GM21619 (cell line): Measurements from ENCODE around the gene MALT1.
"Not testable (repeated sequence)": the region's sequence is repeated elsewhere in the genome, so short reads cannot be mapped to it uniquely, and the experiment has no call there.

ENCODE experiments used
- ATAC-seq: cut with Tn5 transposase; IDR thresholded peaks from one replicate; pipeline ENCODE4 v1.9.1; 2021; ENCODE audit not compliant: unreplicated experiment

MALT1 gene

GRCh38 chr18:58653144-58653722 lies 18.0 kb upstream of the MALT1 start:
- ATAC-seq: not testable (repeated sequence)

- ATAC-seq: no peak
Measured at GRCh38 chr18:58653814-58654509, 17.3 kb upstream of the MALT1 start.

GRCh38 chr18:58654896-58655614 lies 16.2 kb upstream of the MALT1 start:
- no peak for ATAC-seq

- ATAC-seq: no peak
Measured at GRCh38 chr18:58657081-58657480, 14.2 kb upstream of the MALT1 start.

GRCh38 chr18:58657494-58657893 lies 13.8 kb upstream of the MALT1 start:
- no peak for ATAC-seq

GRCh38 chr18:58659691-58660090 lies 11.6 kb upstream of the MALT1 start:
- no peak for ATAC-seq

- ATAC-seq: no peak
Measured at GRCh38 chr18:58660915-58661314, 10.3 kb upstream of the MALT1 start.

- no peak for ATAC-seq
Measured at GRCh38 chr18:58661423-58661822, 9.8 kb upstream of the MALT1 start.

- ATAC-seq: no peak
Measured at GRCh38 chr18:58662118-58662517, 9.1 kb upstream of the MALT1 start.

- no peak for ATAC-seq
Measured at GRCh38 chr18:58666176-58666575, 5.1 kb upstream of the MALT1 start.

GRCh38 chr18:58668211-58668610 lies 3.1 kb upstream of the MALT1 start:
- ATAC-seq: no peak

GRCh38 chr18:58668897-58669296 lies 2.4 kb upstream of the MALT1 start:
- no peak for ATAC-seq

GRCh38 chr18:58669731-58670378 lies 1.4 kb upstream of the MALT1 start:
- no peak for ATAC-seq

- ATAC-seq: no peak
Measured at GRCh38 chr18:58670404-58671110, 708 bp upstream of the MALT1 start.

GRCh38 chr18:58671632-58672564 lies 633 bp downstream of the MALT1 start:
- peak; percentile 18 for ATAC-seq

- ATAC-seq: no peak
Measured at GRCh38 chr18:58674159-58674558, 2.9 kb downstream of the MALT1 start.

- no peak for ATAC-seq
Measured at GRCh38 chr18:58674863-58675472, 3.7 kb downstream of the MALT1 start.

GRCh38 chr18:58676270-58676669 lies 5.0 kb downstream of the MALT1 start:
- no peak for ATAC-seq

GRCh38 chr18:58682429-58683069 lies 11.3 kb downstream of the MALT1 start:
- no peak for ATAC-seq
